ENCODE measurements around the gene CCL7.

The CCL7 gene

DNA sequence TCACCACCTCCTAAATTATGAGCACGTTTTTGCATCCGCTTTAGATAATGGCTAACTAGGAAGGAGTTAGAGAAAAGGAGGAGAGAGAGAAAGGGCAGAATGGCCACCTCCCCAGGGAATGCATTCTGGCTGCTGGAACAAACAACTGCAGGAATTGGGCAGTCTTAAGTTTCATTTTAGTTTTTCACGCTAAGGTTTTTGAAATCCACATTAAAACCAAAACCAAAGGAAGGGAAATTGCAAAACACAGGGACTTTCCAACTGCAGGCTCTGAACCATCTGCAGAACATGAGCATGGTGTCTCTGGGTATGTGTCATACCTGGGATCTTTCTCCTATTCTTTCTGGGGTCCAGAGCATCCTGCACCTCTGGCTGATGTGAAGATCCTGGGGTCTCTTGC, 37.1 kb downstream of the CCL7 start:
- no peaks in the 10 kb centered on the region for H3K9me3 ChIP-seq (ENCODE audit: severe bottlenecking)
- no peak overlapping the region for H3K4me3 ChIP-seq (ENCODE audit: low read depth, low read length)
- peaks cover 83% of the 10 kb centered on the region for H3K27me3 ChIP-seq (ENCODE audit: insufficient read depth, low read depth, severe bottlenecking)
- TF ChIP-seq, protein P1, sequence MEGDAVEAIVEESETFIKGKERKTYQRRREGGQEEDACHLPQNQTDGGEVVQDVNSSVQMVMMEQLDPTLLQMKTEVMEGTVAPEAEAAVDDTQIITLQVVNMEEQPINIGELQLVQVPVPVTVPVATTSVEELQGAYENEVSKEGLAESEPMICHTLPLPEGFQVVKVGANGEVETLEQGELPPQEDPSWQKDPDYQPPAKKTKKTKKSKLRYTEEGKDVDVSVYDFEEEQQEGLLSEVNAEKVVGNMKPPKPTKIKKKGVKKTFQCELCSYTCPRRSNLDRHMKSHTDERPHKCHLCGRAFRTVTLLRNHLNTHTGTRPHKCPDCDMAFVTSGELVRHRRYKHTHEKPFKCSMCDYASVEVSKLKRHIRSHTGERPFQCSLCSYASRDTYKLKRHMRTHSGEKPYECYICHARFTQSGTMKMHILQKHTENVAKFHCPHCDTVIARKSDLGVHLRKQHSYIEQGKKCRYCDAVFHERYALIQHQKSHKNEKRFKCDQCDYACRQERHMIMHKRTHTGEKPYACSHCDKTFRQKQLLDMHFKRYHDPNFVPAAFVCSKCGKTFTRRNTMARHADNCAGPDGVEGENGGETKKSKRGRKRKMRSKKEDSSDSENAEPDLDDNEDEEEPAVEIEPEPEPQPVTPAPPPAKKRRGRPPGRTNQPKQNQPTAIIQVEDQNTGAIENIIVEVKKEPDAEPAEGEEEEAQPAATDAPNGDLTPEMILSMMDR (IDR thresholded peaks at IDR 0.05; ENCODE audit: low read depth, low read length) = no peak
- DNase-seq = no peak
- no peak overlapping the region for H3K27ac ChIP-seq
- H3K36me3 ChIP-seq = no peaks in the 10 kb centered on the region

DNA sequence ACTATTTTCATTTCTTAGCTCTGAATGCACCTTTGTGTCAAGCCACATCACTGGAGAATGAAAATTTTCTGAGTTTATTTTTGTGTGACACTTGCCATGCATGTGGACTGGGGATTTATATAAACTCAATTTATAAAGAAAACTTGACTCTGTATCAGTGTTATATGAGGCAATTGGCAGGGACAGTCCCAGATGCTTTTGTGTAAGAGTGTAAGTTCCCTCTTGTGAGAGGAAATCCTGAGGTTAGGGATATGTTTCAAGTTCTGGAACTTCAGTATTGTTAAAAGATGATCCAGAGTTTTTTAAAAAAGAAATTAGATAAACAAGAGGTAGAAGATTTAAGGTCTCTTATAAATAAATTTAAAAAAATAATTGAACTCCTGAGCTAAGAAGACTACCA, 38.4 kb downstream of the CCL7 start:
- no peaks in the 10 kb centered on the region for H3K9me3 ChIP-seq (ENCODE audit: severe bottlenecking)

DNA sequence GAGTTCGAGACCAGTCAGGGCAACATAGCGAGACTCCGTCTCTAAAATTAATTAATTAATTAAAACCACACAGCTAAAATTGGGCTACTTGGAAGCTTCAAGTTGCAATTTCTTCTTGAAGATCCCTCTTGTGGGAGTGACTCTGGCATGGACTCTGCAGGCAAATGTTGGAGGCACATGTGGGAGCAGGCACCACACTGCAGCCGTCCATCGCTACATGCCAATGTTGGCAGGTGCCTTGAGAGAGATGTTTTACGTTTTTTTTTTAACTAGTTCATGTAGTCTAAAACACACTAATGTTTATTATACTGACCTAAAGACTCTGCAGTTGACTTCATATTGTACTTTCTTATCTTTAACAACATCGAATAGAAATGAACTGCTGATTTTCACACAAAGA, 41.3 kb downstream of the CCL7 start:
- DNase-seq = no peak
- TF ChIP-seq, protein P1 (IDR thresholded peaks at IDR 0.05; ENCODE audit: low read depth, low read length) = no peak
- peaks cover 84% of the 10 kb centered on the region for H3K27me3 ChIP-seq (ENCODE audit: insufficient read depth, low read depth, severe bottlenecking)
- H3K36me3 ChIP-seq = no peaks in the 10 kb centered on the region
- H3K9me3 ChIP-seq (ENCODE audit: severe bottlenecking) = no peaks in the 10 kb centered on the region
- H3K27ac ChIP-seq = no peak overlapping the region
- no peak overlapping the region for H3K4me3 ChIP-seq (ENCODE audit: low read depth, low read length)

More for the DNA sequence above, 38.4 kb downstream of the CCL7 start:
- Histone ChIP-seq H3K27me3 (ENCODE audit: insufficient read depth, low read depth, severe bottlenecking) (peaks cover 83% of the 10 kb centered on the region), H3K4me3 (ENCODE audit: low read depth, low read length) (no peak overlapping the region), H3K36me3 (no peaks in the 10 kb centered on the region), H3K27ac (no peak overlapping the region)
- DNase-seq = no peak
- TF ChIP-seq, protein P1 (IDR thresholded peaks at IDR 0.05; ENCODE audit: low read depth, low read length) = no peak

DNA sequence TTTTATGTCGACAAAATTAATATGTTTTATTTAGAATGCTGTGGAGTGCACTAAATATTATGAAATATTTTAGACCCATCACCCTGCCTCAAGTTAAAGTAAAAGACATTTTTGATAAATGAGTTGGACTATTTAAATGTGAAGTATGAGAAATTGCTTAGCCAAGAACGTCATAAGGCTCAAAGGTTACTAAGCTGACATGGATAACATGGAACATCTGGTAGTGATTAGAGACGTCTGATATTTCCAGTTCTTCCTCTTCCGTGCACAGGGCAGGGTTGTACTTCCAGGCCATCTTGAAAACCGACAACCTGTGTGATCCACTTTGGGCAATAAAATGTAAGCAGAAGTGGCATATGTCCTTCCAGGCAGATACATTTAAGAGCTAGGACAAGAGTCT, 42.1 kb downstream of the CCL7 start:
- no peak overlapping the region for H3K27ac ChIP-seq
- DNase-seq = no peak

DNA sequence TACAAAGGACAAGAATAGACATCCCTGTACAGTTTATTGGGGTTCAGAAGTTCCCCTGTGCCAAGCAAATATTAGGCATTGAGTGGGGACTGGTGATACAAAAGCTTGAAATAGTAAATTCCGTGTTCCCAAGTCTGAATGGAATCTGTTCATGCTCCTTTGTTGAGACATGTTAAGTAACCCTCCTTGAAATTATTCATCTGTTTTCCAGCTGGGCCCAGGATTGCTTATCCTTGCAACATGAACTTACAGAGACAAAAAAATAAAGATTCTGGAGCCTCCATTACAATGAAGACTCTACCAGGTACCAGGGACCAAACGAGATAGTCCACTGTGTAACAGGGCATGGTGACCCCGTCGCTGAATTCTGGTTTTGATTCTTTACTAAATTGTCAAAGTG, 43.1 kb downstream of the CCL7 start:
- Histone ChIP-seq H3K9me3 (ENCODE audit: severe bottlenecking) (no peaks in the 10 kb centered on the region), H3K27ac (no peak overlapping the region), H3K4me3 (ENCODE audit: low read depth, low read length) (no peak overlapping the region), H3K36me3 (no peaks in the 10 kb centered on the region), H3K27me3 (ENCODE audit: insufficient read depth, low read depth, severe bottlenecking) (peaks cover 73% of the 10 kb centered on the region)
- TF ChIP-seq, protein P1 (IDR thresholded peaks at IDR 0.05; ENCODE audit: low read depth, low read length) = no peak
- no peak for DNase-seq

More for the DNA sequence above, 42.1 kb downstream of the CCL7 start:
- Histone ChIP-seq H3K4me3 (ENCODE audit: low read depth, low read length) (no peak overlapping the region), H3K36me3 (no peaks in the 10 kb centered on the region), H3K27me3 (ENCODE audit: insufficient read depth, low read depth, severe bottlenecking) (peaks cover 79% of the 10 kb centered on the region), H3K9me3 (ENCODE audit: severe bottlenecking) (no peaks in the 10 kb centered on the region)
- TF ChIP-seq, protein P1 (IDR thresholded peaks at IDR 0.05; ENCODE audit: low read depth, low read length) = no peak

DNA sequence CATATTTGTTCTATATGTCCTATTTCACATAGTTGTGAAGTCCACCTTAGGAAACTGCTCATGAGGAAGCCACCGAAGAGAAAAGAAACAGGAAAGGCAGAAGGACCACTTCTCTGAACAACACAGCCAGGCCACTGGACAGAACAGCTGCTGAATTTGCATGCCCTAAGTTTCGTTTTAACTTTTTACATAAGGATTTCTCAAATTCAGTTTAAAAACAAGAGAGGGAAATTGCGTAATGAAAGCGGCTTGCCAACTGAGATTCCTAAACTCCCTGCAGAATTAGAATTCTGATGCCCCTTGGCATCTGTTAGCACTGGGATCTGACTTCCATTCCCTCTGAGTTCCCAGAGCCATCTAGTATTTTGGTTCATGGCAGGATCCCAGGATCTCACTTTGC, 44.3 kb downstream of the CCL7 start:
- no peak overlapping the region for H3K4me3 ChIP-seq (ENCODE audit: low read depth, low read length)
- no peaks in the 10 kb centered on the region for H3K9me3 ChIP-seq (ENCODE audit: severe bottlenecking)
- H3K36me3 ChIP-seq = no peaks in the 10 kb centered on the region
- TF ChIP-seq, protein P1 (IDR thresholded peaks at IDR 0.05; ENCODE audit: low read depth, low read length) = no peak
- H3K27ac ChIP-seq = no peak overlapping the region
- DNase-seq = no peak
- H3K27me3 ChIP-seq (ENCODE audit: insufficient read depth, low read depth, severe bottlenecking) = peaks cover 72% of the 10 kb centered on the region

Measured in WERI-Rb-1 (cell line).